GM11168 (cell line): Measurements from ENCODE around the gene ALDH3B2.
"Not testable (repeated sequence)": the region's sequence is repeated elsewhere in the genome, so short reads cannot be mapped to it uniquely, and the experiment has no call there.

Source experiments
- in situ Hi-C: fragments of 300-500 bp; cut with MboI; formaldehyde crosslinking; loops from one replicate; pipeline ENCODE4 v1.12.0; 2022; ENCODE audit warnings: low sequenced_read_pairs; ENCODE audit not compliant: unreplicated experiment

The ALDH3B2 gene

GRCh38 chr11:67632175-67632981, 42.0 kb downstream of the ALDH3B2 start:
- in situ Hi-C loops: no loop called here

- in situ Hi-C loops: no loop called here
These were observed 42.6 kb downstream of the ALDH3B2 start for GRCh38 chr11:67631853-67632174.

- in situ Hi-C loops: no loop called here
These were observed 43.0 kb downstream of the ALDH3B2 start for GRCh38 chr11:67631411-67631810.

- in situ Hi-C loops: no loop called here
These were observed 43.5 kb downstream of the ALDH3B2 start for GRCh38 chr11:67630943-67631331.

GRCh38 chr11:67630228-67630942, 44.0 kb downstream of the ALDH3B2 start:
- in situ Hi-C loops: no loop called here

- in situ Hi-C loops: no loop called here
These were observed 44.8 kb downstream of the ALDH3B2 start, which contains the start of gene NUDT8 for GRCh38 chr11:67629386-67630227. Gene NUDT8, minus strand, starts transcription at chr11:67629937. Its CDS starts 26 bp downstream, at chr11:67629911.

- in situ Hi-C loops: no loop called here
These were observed 45.6 kb downstream of the ALDH3B2 start for GRCh38 chr11:67628710-67629385.

GRCh38 chr11:67627812-67628624, 46.4 kb downstream of the ALDH3B2 start:
- in situ Hi-C loops: no loop called here

GRCh38 chr11:67627441-67627811, 47.0 kb downstream of the ALDH3B2 start:
- in situ Hi-C loops: no loop called here

- in situ Hi-C loops: no loop called here
These were observed 47.5 kb downstream of the ALDH3B2 start for GRCh38 chr11:67626970-67627369.

GRCh38 chr11:67626131-67626833, 48.1 kb downstream of the ALDH3B2 start:
- in situ Hi-C loops: not testable (repeated sequence)

- in situ Hi-C loops: not testable (repeated sequence)
These were observed 50.6 kb downstream of the ALDH3B2 start for GRCh38 chr11:67623795-67624194.

- in situ Hi-C loops: not testable (repeated sequence)
These were observed 51.5 kb downstream of the ALDH3B2 start for GRCh38 chr11:67622905-67623304.

GRCh38 chr11:67621928-67622327, 52.5 kb downstream of the ALDH3B2 start:
- in situ Hi-C loops: not testable (repeated sequence)

GRCh38 chr11:67620621-67621020, 53.8 kb downstream of the ALDH3B2 start:
- in situ Hi-C loops: not testable (repeated sequence)

GRCh38 chr11:67619683-67620618, 54.5 kb downstream of the ALDH3B2 start:
- in situ Hi-C loops: not testable (repeated sequence)

GRCh38 chr11:67618901-67619659, 55.3 kb downstream of the ALDH3B2 start:
- in situ Hi-C loops: not testable (repeated sequence)
